GM12878 (cell line): ENCODE measurements around the gene GLI2. TPM values are rescaled to one million over a fixed set of nuclear protein-coding genes. Genes with fewer than 3 reads are reported as not detected.

Experiments used
- ATAC-seq: fragments of 200-7000 bp; cut with Tn5 transposase; 3 replicates; pipeline ENCODE4 v1.9.1; 2020; ENCODE audit warnings: mild to moderate bottlenecking, moderate library complexity
- BruUV-seq: library from RNA; stranded (reverse); fragments of 400-500 nt; replicated peaks from 2 replicates; lab custom pipeline; 2021; lab: Mats Ljungman, UMichigan
- CTCF ChIA-PET: fragments of 300-600 bp; sonication (Branson Sonifier 250); formaldehyde crosslinking; extraction: SDS; loops from one replicate; lab custom pipeline; 2021; ENCODE audit warnings: inconsistent platforms; lab: Yijun Ruan, JAX
- POLR2A ChIA-PET: fragments of 350-600 bp; formaldehyde crosslinking; extraction: SDS; loops from one replicate; lab custom pipeline; 2021; ENCODE audit warnings: inconsistent platforms; lab: Charles Lee
- RAD21 ChIA-PET: fragments of 300-600 bp; sonication (Branson Sonifier 250); formaldehyde crosslinking; loops from one replicate; lab custom pipeline; 2023; ENCODE audit warnings: antibody characterized with exemption; ENCODE audit not compliant: unreplicated experiment; lab: Charles Lee
- SMC1A ChIA-PET: fragments of 300-600 bp; sonication (Branson Sonifier 250); formaldehyde crosslinking; loops from one replicate; lab custom pipeline; 2023; ENCODE audit not compliant: unreplicated experiment, uncharacterized antibody; lab: Charles Lee
- DNase-seq: peaks from one replicate; pipeline ENCODE4 v3.0.0-alpha.2; 2011; ENCODE audit warnings: low read depth, low spot score
- FAIRE-seq: peaks from 3 replicates; lab custom pipeline; 2011; peaks lifted over from hg19 to GRCh38; lab: Jason Lieb, UNC
- H2AFZ ChIP-seq: 2 replicates; pipeline ENCODE4 v1.6.0; 2011; ENCODE audit warnings: low read depth, low read length, control low read depth; ENCODE audit not compliant: control insufficient read depth
- H3K27ac ChIP-seq: 2 replicates; pipeline ENCODE4 v1.5.1; 2011; ENCODE audit warnings: control low read depth; ENCODE audit not compliant: control insufficient read depth, insufficient read depth
- H3K27me3 ChIP-seq, 2 experiments: replicated peaks in 1 of 2; 2 replicates each; pipeline versions ENCODE4 v1.6.0 to v1.6.1; 2011; ENCODE audit warnings: low read length in 1 of 2; ENCODE audit not compliant: control insufficient read depth in 2 of 2, insufficient read depth in 2 of 2
- H3K36me3 ChIP-seq, 2 experiments: 2 replicates each; pipeline ENCODE4 v1.5.1; 2011; ENCODE audit warnings: low read length in 1 of 2; ENCODE audit not compliant: control insufficient read depth in 2 of 2, insufficient read depth in 2 of 2
- H3K4me1 ChIP-seq: 2 replicates; pipeline ENCODE4 v1.6.1; 2011; ENCODE audit warnings: mild to moderate bottlenecking, low read length, moderate library complexity, mixed read lengths; ENCODE audit not compliant: control insufficient read depth, insufficient read depth
- H3K4me2 ChIP-seq: 2 replicates; pipeline ENCODE4 v1.6.0; 2011; ENCODE audit warnings: control low read depth; ENCODE audit not compliant: control insufficient read depth, insufficient read depth
- H3K4me3 ChIP-seq: fragments of 200-600 bp; sonication (generic); 2 replicates; pipeline ENCODE4 v1.5.1; 2016
- H3K79me2 ChIP-seq: 2 replicates; pipeline ENCODE4 v1.6.0; 2011; ENCODE audit warnings: low read length; ENCODE audit not compliant: control insufficient read depth, insufficient read depth
- H3K9ac ChIP-seq: 2 replicates; pipeline ENCODE4 v1.8.0; 2011; ENCODE audit warnings: low read length, control low read depth, mixed read lengths; ENCODE audit not compliant: control insufficient read depth, insufficient read depth
- H3K9me3 ChIP-seq: replicated peaks from 3 replicates; pipeline ENCODE4 v1.5.1; 2011; ENCODE audit warnings: mild to moderate bottlenecking, low read length; ENCODE audit not compliant: control insufficient read depth, insufficient read depth
- H4K20me1 ChIP-seq: 2 replicates; pipeline ENCODE4 v1.6.0; 2011; ENCODE audit not compliant: control insufficient read depth, insufficient read depth
- CBFB ChIP-seq: IDR thresholded peaks from 2 replicates; pipeline ENCODE4 v1.6.1; 2016; ENCODE audit warnings: antibody characterized with exemption, low read depth
- NFXL1 ChIP-seq: fragments of 450-650 bp; IDR thresholded peaks from 2 replicates; pipeline ENCODE4 v1.6.1; 2017; ENCODE audit warnings: antibody characterized with exemption, mild to moderate bottlenecking, borderline replicate concordance
- RFX5 ChIP-seq: IDR thresholded peaks from 2 replicates; pipeline ENCODE4 v1.6.1; 2011; ENCODE audit warnings: low read depth, low read length, improper control_type of control experiment
- WGBS: methylation state at CpG from one replicate; pipeline ENCODE4 v1.1.6; 2016; ENCODE audit warnings: low lambda C conversion rate; ENCODE audit not compliant: insufficient replicate concordance, insufficient coverage; ENCODE audit errors: missing lambda C conversion rate; 5-methylcytosine and 5-hydroxymethylcytosine counted together
- in situ Hi-C: fragments of 300-500 bp; cut with MboI; formaldehyde crosslinking; loops from 9 replicates; pipeline ENCODE4 v1.14.3; 2018; ENCODE audit warnings: mixed read lengths
- intact Hi-C: fragments of 100-400 bp; cut with micrococcal nuclease; formaldehyde crosslinking; loops from one replicate; pipeline ENCODE4 v1.14.2; 2022; ENCODE audit not compliant: unreplicated experiment
- polyA plus RNA-seq, 11 experiments: library from polyadenylated mRNA; depleted of rRNA in 4 of 11; unstranded in 6 of 11; stranded (reverse) in 5 of 11; fragments of >200 nt; fragmentation: Nextera tagmentation in 4 of 11; fragmentation: Illumina TruSeq in 1 of 11; extraction: Ambion mirVana in 4 of 11; extraction: Trizol in 1 of 11; gene quantifications; 1 replicate in 1 of 11; 2 replicates in 10 of 11; pipeline versions ENCODE4 v1.2.1 to v1.2.3, GENCODE V29; 2011 to 2016; ENCODE audit warnings: inconsistent platforms in 2 of 11, missing spikeins in 2 of 11, low read depth in 1 of 11
- total RNA-seq, 4 experiments: library from RNA; depleted of rRNA in 3 of 4; stranded (reverse); fragments of >200 nt in 3 of 4; fragmentation: Illumina TruSeq in 1 of 4; extraction: Trizol in 1 of 4; gene quantifications; 2 replicates each; pipeline versions ENCODE4 v1.2.1 to v1.2.3, GENCODE V29; 2013 to 2021
- TF ChIP-seq, protein P1 (sequence below): fragments of 450-650 bp; IDR thresholded peaks from 2 replicates; pipeline ENCODE4 v1.6.1; 2018; ENCODE audit warnings: mild to moderate bottlenecking, low read depth, moderate library complexity; ENCODE audit not compliant: partially characterized antibody

GLI2 gene
- total and polyA plus RNA-seq, 10 of the 15 experiments (the other 5 are each of a cell fraction or from before 2014, with no cell fraction given): 0.01 TPM; not detected in 9

DNA sequence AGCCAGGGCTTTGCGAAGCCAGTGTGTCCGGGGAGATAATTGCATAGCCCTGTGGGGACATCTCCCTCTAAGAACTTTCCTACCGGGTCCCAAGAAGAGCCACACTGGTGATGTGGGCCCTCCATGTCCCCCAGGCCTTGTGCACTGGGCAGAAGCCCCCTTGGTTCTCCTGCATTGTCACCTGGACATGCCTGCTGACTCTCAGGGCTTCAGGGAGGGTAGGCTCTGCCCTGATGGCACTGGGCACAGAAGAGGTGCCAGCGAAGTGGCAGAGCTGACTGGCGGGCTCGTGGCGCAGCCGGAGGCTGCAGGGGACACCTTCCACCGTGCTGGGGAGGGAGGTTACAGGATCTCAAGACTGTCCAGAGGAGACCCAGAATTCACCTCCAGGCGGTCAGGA, 28.3 kb downstream of the GLI2 start (continued):
- TF ChIP-seq NFXL1: no peak
- TF ChIP-seq, protein P1, sequence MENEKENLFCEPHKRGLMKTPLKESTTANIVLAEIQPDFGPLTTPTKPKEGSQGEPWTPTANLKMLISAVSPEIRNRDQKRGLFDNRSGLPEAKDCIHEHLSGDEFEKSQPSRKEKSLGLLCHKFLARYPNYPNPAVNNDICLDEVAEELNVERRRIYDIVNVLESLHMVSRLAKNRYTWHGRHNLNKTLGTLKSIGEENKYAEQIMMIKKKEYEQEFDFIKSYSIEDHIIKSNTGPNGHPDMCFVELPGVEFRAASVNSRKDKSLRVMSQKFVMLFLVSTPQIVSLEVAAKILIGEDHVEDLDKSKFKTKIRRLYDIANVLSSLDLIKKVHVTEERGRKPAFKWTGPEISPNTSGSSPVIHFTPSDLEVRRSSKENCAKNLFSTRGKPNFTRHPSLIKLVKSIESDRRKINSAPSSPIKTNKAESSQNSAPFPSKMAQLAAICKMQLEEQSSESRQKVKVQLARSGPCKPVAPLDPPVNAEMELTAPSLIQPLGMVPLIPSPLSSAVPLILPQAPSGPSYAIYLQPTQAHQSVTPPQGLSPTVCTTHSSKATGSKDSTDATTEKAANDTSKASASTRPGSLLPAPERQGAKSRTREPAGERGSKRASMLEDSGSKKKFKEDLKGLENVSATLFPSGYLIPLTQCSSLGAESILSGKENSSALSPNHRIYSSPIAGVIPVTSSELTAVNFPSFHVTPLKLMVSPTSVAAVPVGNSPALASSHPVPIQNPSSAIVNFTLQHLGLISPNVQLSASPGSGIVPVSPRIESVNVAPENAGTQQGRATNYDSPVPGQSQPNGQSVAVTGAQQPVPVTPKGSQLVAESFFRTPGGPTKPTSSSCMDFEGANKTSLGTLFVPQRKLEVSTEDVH: no peak
- TF ChIP-seq, all 136 proteins: peak for 0

DNA sequence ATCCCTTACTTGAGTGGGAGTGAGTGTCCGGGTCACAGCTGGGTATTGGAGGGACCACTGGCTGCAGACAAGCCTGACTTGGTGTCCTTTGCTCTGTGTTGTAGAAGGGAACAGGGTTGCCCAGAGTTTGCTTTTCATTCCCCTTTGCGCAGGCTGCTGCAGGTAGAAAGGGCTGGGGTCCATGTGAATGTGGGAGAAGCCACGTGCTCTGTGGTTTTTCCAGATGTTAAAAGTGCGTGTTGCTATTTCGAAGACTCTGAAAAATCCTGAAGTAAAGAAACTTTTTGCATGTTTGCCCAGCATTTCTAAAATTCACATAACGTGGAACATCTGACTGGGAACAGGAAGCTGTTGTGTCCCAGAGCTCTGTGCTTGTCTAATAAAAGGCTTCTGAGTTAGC, 28.8 kb downstream of the GLI2 start:
- ChIA-PET POLR2A (no interaction called here), SMC1A (interaction anchor here (0.8 kb wide), 1 partner anchor 223 kb away, joined by 3 read pairs; no protein-coding TSS in a partner anchor), CTCF (no interaction called here), RAD21 (no interaction called here)
- Histone ChIP-seq H2AFZ (no peak overlapping the region), H3K4me1 (no peaks in the 10 kb centered on the region), H4K20me1 (no peaks in the 10 kb centered on the region), H3K4me3 (no peak overlapping the region), H3K27ac (no peak overlapping the region), H3K79me2 (no peaks in the 10 kb centered on the region), H3K36me3 (no peaks in the 10 kb centered on the region), H3K4me2 (no peak overlapping the region), H3K9ac (no peak overlapping the region), H3K27me3 (peaks cover 2 to 4% of the 10 kb centered on the region in 2 experiments; a peak in 2 of 4 replicates), H3K9me3 (no peaks in the 10 kb centered on the region)
- in situ Hi-C loops (no loop called here), intact Hi-C loops (no loop called here)
- DNase-seq (no peak), FAIRE-seq (no peak), ATAC-seq (no peak)
- 11% methylated on average over 6 of the region's 6 CpGs for WGBS
- BruUV-seq: no TSS peak
- TF ChIP-seq RFX5 (no peak), CBFB (no peak)
